GM12892 (cell line): ENCODE measurements around the gene LAG3.

Source experiments
- POLR2A ChIP-seq: IDR thresholded peaks from 2 replicates; pipeline ENCODE4 v1.6.1; 2011; ENCODE audit warnings: low read depth, low read length, control low read depth
- TAF1 ChIP-seq: IDR thresholded peaks from 2 replicates; pipeline ENCODE4 v1.6.1; 2011; ENCODE audit warnings: low read depth, mild to moderate bottlenecking, control low read depth, low read length, borderline replicate concordance

GRCh38 chr12:6787309-6787708 lies 15.0 kb downstream of the LAG3 start:
- TF ChIP-seq POLR2A (no peak), TAF1 (no peak)
